ENCODE data around the gene POU2AF3.

DNA sequence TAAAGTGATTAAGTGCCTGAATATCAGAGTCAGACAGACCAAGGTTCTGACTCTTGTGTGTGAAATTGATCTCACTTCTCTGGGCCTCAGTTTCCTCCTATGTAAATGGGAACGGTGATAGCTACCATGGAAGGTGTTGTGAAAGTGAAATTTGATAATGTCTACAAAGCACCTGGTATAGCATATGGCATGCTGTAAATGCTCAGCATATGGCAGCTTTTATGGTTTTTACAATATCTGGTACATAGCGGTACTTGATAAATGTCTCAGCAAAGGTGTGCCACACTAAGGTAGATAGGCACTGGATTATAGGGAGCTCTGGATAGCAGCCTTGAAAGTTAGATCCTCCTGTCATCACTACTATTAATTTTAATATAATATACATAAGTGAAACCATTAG is 32.9 kb upstream of the POU2AF3 start:
- TF ChIP-seq, protein P1, sequence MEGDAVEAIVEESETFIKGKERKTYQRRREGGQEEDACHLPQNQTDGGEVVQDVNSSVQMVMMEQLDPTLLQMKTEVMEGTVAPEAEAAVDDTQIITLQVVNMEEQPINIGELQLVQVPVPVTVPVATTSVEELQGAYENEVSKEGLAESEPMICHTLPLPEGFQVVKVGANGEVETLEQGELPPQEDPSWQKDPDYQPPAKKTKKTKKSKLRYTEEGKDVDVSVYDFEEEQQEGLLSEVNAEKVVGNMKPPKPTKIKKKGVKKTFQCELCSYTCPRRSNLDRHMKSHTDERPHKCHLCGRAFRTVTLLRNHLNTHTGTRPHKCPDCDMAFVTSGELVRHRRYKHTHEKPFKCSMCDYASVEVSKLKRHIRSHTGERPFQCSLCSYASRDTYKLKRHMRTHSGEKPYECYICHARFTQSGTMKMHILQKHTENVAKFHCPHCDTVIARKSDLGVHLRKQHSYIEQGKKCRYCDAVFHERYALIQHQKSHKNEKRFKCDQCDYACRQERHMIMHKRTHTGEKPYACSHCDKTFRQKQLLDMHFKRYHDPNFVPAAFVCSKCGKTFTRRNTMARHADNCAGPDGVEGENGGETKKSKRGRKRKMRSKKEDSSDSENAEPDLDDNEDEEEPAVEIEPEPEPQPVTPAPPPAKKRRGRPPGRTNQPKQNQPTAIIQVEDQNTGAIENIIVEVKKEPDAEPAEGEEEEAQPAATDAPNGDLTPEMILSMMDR (conservative IDR thresholded peaks at IDR 0.05; ENCODE audit: low read length), result no peak
- no peak for TF ChIP-seq EZH2phosphoT487 (IDR thresholded peaks at IDR 0.05; ENCODE audit: borderline replicate concordance)

All from Loucy (cell line).